ENCODE data around the gene OR10P1. TPM values are rescaled to one million over a fixed set of nuclear protein-coding genes. Genes with fewer than 3 reads are reported as not detected.

The OR10P1 gene
- total RNA-seq, 3 donors from 2014 or later (not counting 1 experiment from before 2014, with no cell fraction given): not detected

DNA sequence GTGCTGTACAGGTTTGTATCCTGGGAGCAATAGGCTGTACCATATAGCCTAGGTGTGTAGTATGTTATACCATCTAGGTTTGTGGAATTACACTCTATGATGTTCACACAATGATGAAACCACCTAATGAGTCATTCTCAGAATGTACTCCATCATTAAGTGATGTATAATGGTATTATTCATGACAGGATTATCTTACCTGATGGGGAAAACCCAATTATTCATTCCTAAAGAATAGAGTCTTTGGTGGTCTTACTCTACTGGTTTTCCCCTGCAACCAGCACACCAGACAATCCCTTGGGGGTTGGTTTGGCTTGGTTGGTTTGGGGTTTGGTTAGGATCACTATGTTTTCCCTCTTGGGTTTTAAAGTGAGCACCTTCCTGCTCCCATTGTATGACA is 12.6 kb upstream of the OR10P1 start:
- intact Hi-C loops (cut with micrococcal nuclease): no loop called here
- no peak overlapping the region for H3K4me3 Mint-ChIP-seq
- no peaks in the 10 kb centered on the region for H3K9me3 Mint-ChIP-seq
- H3K4me3 ChIP-seq (ENCODE audit: low read length): no peak overlapping the region
- DNase-seq (no peak), ATAC-seq (no peak)
- TF ChIP-seq, protein P1, sequence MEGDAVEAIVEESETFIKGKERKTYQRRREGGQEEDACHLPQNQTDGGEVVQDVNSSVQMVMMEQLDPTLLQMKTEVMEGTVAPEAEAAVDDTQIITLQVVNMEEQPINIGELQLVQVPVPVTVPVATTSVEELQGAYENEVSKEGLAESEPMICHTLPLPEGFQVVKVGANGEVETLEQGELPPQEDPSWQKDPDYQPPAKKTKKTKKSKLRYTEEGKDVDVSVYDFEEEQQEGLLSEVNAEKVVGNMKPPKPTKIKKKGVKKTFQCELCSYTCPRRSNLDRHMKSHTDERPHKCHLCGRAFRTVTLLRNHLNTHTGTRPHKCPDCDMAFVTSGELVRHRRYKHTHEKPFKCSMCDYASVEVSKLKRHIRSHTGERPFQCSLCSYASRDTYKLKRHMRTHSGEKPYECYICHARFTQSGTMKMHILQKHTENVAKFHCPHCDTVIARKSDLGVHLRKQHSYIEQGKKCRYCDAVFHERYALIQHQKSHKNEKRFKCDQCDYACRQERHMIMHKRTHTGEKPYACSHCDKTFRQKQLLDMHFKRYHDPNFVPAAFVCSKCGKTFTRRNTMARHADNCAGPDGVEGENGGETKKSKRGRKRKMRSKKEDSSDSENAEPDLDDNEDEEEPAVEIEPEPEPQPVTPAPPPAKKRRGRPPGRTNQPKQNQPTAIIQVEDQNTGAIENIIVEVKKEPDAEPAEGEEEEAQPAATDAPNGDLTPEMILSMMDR (IDR thresholded peaks at IDR 0.05): no peak
- peaks cover 0 to 6% of the 10 kb centered on the region in 2 donors for H3K4me1 Mint-ChIP-seq
- no peaks in the 10 kb centered on the region for H3K27me3 ChIP-seq (ENCODE audit: control insufficient read depth, insufficient read depth, low read length)
- no peak overlapping the region for H3K27ac ChIP-seq (ENCODE audit: low read length)
- H3K9me3 ChIP-seq (ENCODE audit: control insufficient read depth, insufficient read depth, low read length): no peaks in the 10 kb centered on the region
- no peaks in the 10 kb centered on the region for H3K36me3 Mint-ChIP-seq
- H3K27ac Mint-ChIP-seq: no peak overlapping the region
- peaks cover 16 to 25% of the 10 kb centered on the region in 2 donors for H3K27me3 Mint-ChIP-seq (ENCODE audit: low read depth in 2 of 2)
- H3K36me3 ChIP-seq (ENCODE audit: control insufficient read depth, insufficient read depth, low read length): no peaks in the 10 kb centered on the region
- H3K4me1 ChIP-seq (ENCODE audit: control insufficient read depth, insufficient read depth, low read length): no peaks in the 10 kb centered on the region

DNA sequence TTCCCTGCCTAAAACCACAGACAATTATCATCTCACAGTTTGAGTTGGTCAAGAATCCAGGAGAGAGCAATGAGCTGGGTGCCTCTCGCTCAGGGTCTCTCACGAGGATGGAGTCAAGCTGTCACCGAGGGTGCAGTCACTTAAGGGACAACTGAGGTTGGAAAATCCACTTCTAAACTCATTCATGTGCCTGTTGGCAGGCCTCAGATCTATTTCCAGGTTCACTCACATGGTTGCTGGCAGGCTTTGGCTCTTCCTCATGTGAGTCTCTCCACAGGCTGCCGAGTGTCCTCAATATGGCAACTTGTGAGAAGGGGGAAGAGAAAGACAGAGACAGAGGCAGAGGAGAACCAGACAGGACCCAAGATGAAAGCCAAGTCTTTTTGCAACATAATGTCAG is 10.5 kb upstream of the OR10P1 start:
- H3K27ac Mint-ChIP-seq: no peak overlapping the region
- H3K9me3 ChIP-seq (ENCODE audit: control insufficient read depth, insufficient read depth, low read length): no peaks in the 10 kb centered on the region
- no peak for DNase-seq
- no peak overlapping the region for H3K4me3 ChIP-seq (ENCODE audit: low read length)
- 83% methylated on average over 4 of the region's 4 CpGs for WGBS (ENCODE audit: insufficient coverage)
- H3K4me1 Mint-ChIP-seq: peaks cover 0 to 5% of the 10 kb centered on the region in 2 donors
- TF ChIP-seq, protein P1 (IDR thresholded peaks at IDR 0.05): no peak
- no peaks in the 10 kb centered on the region for H3K36me3 ChIP-seq (ENCODE audit: control insufficient read depth, insufficient read depth, low read length)
- no peaks in the 10 kb centered on the region for H3K9me3 Mint-ChIP-seq
- H3K4me3 Mint-ChIP-seq: no peak overlapping the region
- no peak overlapping the region for H3K27ac ChIP-seq (ENCODE audit: low read length)
- H3K4me1 ChIP-seq (ENCODE audit: control insufficient read depth, insufficient read depth, low read length): no peaks in the 10 kb centered on the region
- no peak for ATAC-seq
- H3K27me3 Mint-ChIP-seq (ENCODE audit: low read depth in 2 of 2): peaks cover 15 to 20% of the 10 kb centered on the region in 2 donors
- intact Hi-C loops (cut with micrococcal nuclease): no loop called here
- H3K27me3 ChIP-seq (ENCODE audit: control insufficient read depth, insufficient read depth, low read length): no peaks in the 10 kb centered on the region
- no peaks in the 10 kb centered on the region for H3K36me3 Mint-ChIP-seq

DNA sequence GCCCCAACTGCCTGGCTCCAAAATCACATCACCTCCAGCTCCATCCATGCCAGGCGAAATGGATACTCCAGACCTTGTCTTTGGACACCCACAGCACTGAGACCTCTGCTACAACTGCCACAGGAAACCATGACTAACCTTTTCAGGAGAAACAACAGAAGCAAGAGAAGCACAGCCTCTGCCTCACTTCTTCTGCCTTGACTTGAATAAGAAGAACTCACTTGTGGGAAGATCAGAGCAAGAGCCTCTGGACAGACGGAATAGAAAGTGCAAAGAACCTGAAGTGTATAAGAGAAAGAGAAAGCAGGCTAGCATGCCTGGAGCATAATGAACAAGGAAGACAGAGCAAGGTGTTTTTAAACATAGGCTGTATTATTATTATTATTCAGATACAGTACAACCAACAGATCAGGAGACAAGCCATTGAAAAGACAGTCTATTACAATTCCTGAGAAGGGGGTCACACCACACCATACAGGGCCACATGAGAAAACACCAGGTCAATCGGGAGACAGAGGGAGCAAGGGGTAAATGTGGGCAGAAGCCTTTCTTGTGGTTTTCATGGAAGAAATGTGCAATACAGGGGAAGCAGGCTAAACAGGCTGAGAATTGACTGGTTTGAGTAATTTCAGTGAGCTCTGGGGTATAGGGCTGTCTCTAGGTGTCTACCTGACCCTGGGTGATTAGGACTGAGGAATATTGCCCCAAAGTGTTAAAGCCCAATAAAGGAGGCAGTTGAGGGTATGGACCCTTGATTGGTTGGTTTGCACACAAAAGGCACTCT is 7.4 kb upstream of the OR10P1 start:
- intact Hi-C loops (cut with micrococcal nuclease): no loop called here
- Mint-ChIP-seq H3K27me3 (ENCODE audit: low read depth in 2 of 2) (peaks cover 14 to 35% of the 10 kb centered on the region in 2 donors), H3K4me1 (peaks cover 0 to 5% of the 10 kb centered on the region in 2 donors), H3K9me3 (no peaks in the 10 kb centered on the region), H3K27ac (no peak overlapping the region), H3K4me3 (no peak overlapping the region), H3K36me3 (no peaks in the 10 kb centered on the region)
- TF ChIP-seq, protein P1 (IDR thresholded peaks at IDR 0.05): no peak
- ATAC-seq: no peak
- 52% methylated on average over 3 of the region's 3 CpGs for WGBS (ENCODE audit: insufficient coverage)
- Histone ChIP-seq H3K36me3 (ENCODE audit: control insufficient read depth, insufficient read depth, low read length) (no peaks in the 10 kb centered on the region), H3K4me3 (ENCODE audit: low read length) (no peak overlapping the region), H3K9me3 (ENCODE audit: control insufficient read depth, insufficient read depth, low read length) (no peaks in the 10 kb centered on the region), H3K4me1 (ENCODE audit: control insufficient read depth, insufficient read depth, low read length) (no peaks in the 10 kb centered on the region), H3K27ac (ENCODE audit: low read length) (no peak overlapping the region), H3K27me3 (ENCODE audit: control insufficient read depth, insufficient read depth, low read length) (no peaks in the 10 kb centered on the region)
- no peak for DNase-seq

DNA sequence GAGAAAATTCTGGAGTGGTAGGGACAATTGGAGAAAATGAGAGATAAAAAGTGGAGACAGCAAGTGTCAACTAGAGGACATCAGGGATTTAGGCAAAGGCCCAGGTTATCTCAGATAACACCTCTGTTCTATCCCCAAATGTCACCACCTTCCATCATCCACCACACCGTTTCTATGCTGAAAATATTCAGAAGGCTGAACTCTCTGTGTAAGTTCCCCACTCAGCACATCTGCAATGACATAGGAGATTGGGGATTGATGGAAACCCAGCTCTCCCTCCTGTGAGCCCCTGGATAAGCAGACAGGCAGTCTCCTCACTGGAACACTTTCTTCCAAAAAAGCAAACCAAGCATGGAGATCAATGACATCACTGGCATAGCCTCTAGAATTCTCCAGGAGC is 5.6 kb upstream of the OR10P1 start:
- intact Hi-C loops (cut with micrococcal nuclease): no loop called here
- Mint-ChIP-seq H3K27ac (no peak overlapping the region), H3K4me1 (peaks cover 0 to 5% of the 10 kb centered on the region in 2 donors), H3K9me3 (no peaks in the 10 kb centered on the region), H3K27me3 (ENCODE audit: low read depth in 2 of 2) (peaks cover 14 to 33% of the 10 kb centered on the region in 2 donors), H3K36me3 (no peaks in the 10 kb centered on the region), H3K4me3 (no peak overlapping the region)
- H3K4me3 ChIP-seq (ENCODE audit: low read length): no peak overlapping the region
- no peaks in the 10 kb centered on the region for H3K4me1 ChIP-seq (ENCODE audit: control insufficient read depth, insufficient read depth, low read length)
- DNase-seq (no peak), ATAC-seq (no peak)
- no peaks in the 10 kb centered on the region for H3K36me3 ChIP-seq (ENCODE audit: control insufficient read depth, insufficient read depth, low read length)
- WGBS (ENCODE audit: insufficient coverage): no CpG with 5 or more reads among the region's 1 CpG
- H3K27ac ChIP-seq (ENCODE audit: low read length): no peak overlapping the region
- TF ChIP-seq, protein P1 (IDR thresholded peaks at IDR 0.05): no peak
- H3K9me3 ChIP-seq (ENCODE audit: control insufficient read depth, insufficient read depth, low read length): no peaks in the 10 kb centered on the region
- H3K27me3 ChIP-seq (ENCODE audit: control insufficient read depth, insufficient read depth, low read length): no peaks in the 10 kb centered on the region

Data from natural killer cell (primary cell).